HAP-1 (cell line): ENCODE data around the gene LATS2.
A peak's percentile ranks its signal among the peaks of the same experiment; 100 is the strongest.

Source experiments
- DNase-seq, 2 experiments: peaks; one replicate each; pipeline ENCODE4 v3.0.0-alpha.2; 2016 to 2020; ENCODE audit warnings: low spot score in 2 of 2
- H3K27me3 ChIP-seq: fragments of 250-450 bp; sonication (Bioruptor Pico); 2 replicates; pipeline ENCODE4 v1.5.1; 2020; ENCODE audit warnings: low read depth, mild to moderate bottlenecking, moderate library complexity
- H3K36me3 ChIP-seq: fragments of 250-450 bp; sonication (Bioruptor Pico); replicated peaks from 2 replicates; pipeline ENCODE4 v1.5.1; 2020; ENCODE audit warnings: mild to moderate bottlenecking
- H3K4me1 ChIP-seq: fragments of 250-450 bp; sonication (Bioruptor Pico); 2 replicates; pipeline ENCODE4 v1.5.1; 2020; ENCODE audit warnings: mild to moderate bottlenecking
- H3K4me3 ChIP-seq: fragments of 250-450 bp; sonication (Bioruptor Pico); 2 replicates; pipeline ENCODE4 v1.5.1; 2020; ENCODE audit warnings: mild to moderate bottlenecking, moderate library complexity
- H3K9me3 ChIP-seq: fragments of 250-450 bp; sonication (Bioruptor Pico); 2 replicates; pipeline ENCODE4 v1.5.1; 2020; ENCODE audit warnings: mild to moderate bottlenecking, moderate library complexity
- in situ Hi-C: fragments of 300-500 bp; cut with MboI; formaldehyde crosslinking; loops from 3 replicates; pipeline ENCODE4 v1.14.3; 2020; ENCODE audit warnings: low sequenced_read_pairs, inconsistent platforms, mixed read lengths

The LATS2 gene

DNA sequence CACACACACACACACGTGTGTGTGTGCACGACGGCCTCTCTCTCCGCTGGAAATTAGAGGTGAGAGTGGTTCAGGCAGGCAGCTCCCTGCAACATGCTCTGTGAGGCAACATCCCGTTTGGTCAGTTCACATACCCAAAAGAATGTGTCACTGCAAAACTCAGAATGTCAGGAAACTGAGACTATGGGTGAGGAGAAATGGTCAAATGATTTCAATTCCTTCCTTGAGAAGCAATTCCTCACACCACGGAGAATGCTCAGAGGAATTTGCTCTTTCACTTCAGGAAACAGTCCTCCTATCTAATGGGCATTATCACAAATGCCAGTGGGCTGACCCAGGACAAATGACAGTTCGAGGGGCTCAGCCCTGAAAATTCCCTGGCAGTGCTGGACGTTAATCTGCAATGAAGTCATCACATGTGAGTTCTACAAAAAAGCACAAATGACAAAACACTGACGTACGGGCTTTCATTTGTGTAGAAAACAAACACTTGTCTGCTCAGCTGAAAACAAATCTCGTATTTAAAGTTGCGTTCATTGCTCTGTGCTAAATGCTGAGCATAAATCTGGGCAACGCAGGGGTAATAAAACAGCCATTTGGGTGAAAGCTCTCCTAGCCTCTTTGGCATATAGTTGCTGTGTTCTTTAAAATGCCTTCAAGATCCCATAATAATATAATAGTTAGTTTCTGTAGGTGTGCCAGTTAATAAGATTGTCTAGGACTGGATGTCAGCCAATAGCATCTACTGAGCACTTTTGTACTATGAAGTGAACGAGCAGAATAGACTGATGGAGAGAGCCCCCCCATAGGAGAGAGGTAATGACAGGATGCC, 18.6 kb upstream of the LATS2 start:
- in situ Hi-C loops, result no loop called here
- no peak for DNase-seq
- Histone ChIP-seq H3K4me1 (peaks cover 13% of the 10 kb centered on the region), H3K4me3 (no peak overlapping the region), H3K9me3 (no peaks in the 10 kb centered on the region), H3K27me3 (no peaks in the 10 kb centered on the region), H3K36me3 (no peaks in the 10 kb centered on the region)

DNA sequence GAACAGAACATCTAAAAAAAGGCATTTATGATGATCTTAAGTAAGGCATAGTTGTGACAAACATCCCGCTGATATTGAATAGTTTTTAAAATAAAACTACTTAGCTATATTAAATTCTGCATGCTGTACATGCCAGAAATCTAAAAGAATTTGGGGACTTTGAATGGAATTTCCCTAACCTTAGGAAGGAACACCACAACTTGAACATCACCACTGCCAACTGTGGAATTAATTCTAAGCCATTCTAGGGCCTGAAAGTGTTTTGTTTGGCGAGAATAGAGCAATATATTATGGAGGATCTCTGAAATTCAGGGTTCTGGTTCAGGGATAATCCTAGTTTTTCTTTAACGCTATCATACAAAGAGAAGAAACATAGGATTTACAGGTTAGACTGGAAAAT, 17.8 kb upstream of the LATS2 start:
- no peak for DNase-seq
- Histone ChIP-seq H3K36me3 (no peaks in the 10 kb centered on the region), H3K4me3 (no peak overlapping the region), H3K27me3 (no peaks in the 10 kb centered on the region), H3K4me1 (peaks cover 14% of the 10 kb centered on the region), H3K9me3 (no peaks in the 10 kb centered on the region)
- in situ Hi-C loops, result no loop called here

DNA sequence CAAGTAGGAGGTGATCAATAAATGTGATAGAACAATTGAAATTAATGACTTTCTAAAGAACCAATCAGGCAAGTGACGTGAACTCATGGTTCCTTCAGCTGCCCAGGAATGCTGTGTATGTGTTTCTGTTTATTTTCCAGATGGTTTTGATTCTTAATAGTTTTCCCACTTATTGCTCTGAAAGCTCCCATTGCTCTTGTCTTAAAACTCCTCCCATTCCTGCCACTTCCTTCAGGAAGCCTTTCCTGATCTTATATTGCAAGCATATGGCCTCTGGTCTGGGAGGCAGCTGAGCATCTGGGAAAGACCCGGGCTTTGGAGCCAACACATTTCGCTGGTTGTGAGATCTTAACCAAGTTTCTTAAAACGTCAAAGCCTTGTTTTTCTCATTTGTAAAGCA, 17.1 kb upstream of the LATS2 start:
- in situ Hi-C loops, result no loop called here
- Histone ChIP-seq H3K4me3 (no peak overlapping the region), H3K4me1 (peaks cover 14% of the 10 kb centered on the region), H3K27me3 (no peaks in the 10 kb centered on the region), H3K36me3 (no peaks in the 10 kb centered on the region), H3K9me3 (no peaks in the 10 kb centered on the region)
- DNase-seq, result no peak

DNA sequence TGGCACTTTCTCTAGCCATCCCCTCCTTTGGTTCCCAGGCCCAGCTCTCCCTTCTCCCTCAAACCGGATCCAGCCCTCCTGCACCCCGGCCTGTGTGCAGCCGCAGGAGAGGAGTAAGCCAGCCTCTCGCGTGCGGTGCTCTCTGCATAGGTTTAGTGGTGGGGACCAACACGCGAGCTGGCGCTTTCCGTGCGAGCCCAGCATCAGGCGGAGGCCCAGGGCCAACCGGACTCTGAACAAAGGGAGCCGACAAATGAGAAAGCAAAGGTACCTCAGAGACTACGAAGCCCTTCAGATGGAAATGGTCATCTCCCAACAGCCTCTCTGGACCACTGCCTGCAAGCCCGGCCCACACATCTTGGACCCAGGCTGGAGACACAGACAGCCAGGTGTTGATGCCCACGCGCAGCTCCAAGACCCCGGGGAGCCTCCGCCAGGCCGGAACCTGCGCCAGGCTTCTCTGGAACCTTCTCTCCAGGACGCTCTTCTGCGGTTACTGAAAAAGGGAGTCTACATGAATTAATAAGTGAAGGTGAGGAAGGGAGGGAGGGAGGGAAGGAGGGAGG, 16.5 kb upstream of the LATS2 start:
- no peak for DNase-seq
- Histone ChIP-seq H3K4me3 (no peak overlapping the region), H3K9me3 (no peaks in the 10 kb centered on the region), H3K4me1 (peaks cover 14% of the 10 kb centered on the region), H3K36me3 (no peaks in the 10 kb centered on the region), H3K27me3 (no peaks in the 10 kb centered on the region)
- in situ Hi-C loops, result no loop called here

DNA sequence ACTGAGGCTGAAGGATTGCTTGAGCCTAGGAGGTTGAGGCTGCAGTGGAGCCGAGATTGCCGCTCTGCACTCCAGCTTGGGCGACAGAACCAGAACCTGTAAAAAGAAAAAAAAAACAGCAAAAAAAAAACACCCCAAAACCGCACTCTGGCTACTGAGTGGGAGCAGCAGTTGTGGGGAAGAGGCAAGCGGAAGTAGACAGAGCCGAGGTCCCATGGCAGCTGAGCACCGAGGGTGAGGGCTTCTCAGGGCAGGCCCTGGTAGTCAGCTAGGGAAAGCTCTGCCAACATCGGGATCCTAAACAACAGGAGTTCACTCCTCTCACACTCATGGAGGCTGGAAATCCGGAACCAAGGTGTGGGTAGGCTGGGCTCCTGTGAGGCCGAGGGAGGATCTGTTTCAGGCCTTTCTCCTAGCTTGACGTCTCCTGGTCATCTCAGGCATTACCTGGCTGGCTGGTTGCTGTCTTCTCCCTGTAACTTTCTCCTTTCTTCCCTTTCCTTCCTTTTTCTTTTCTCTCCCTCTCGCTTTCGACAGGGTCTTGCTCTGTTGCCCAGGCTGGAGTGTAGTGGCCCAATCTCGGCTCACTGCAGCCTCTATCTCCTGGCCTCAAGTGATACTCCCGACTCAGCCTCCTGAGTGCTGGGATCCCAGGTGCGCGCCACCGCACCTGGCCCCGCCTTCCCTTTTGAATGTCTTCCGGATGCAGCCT, 15.8 kb upstream of the LATS2 start:
- Histone ChIP-seq H3K4me3 (no peak overlapping the region), H3K36me3 (no peaks in the 10 kb centered on the region), H3K9me3 (no peaks in the 10 kb centered on the region), H3K4me1 (peaks cover 14% of the 10 kb centered on the region), H3K27me3 (no peaks in the 10 kb centered on the region)
- DNase-seq, result no peak
- in situ Hi-C loops, result no loop called here

DNA sequence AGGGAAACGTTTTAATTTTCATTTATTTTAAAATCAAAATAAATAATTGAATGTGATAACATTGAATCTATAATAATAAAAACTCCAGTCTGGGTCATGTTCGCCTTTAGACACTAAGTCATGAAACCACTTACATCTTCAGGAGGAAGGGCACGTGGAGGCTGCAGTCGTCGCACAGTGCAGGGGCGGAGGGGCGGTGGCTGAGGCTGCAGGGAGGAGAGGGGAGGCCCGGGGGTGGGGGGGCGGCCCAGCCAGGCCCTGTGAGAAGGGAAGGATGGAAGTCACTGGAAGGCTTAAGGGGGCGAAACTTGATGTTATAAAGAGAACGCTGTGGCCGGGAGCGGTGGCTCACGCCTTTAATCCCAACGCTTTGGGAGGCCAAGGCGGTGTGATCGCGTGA, 14.9 kb upstream of the LATS2 start:
- no peak overlapping the region for H3K4me3 ChIP-seq

DNA sequence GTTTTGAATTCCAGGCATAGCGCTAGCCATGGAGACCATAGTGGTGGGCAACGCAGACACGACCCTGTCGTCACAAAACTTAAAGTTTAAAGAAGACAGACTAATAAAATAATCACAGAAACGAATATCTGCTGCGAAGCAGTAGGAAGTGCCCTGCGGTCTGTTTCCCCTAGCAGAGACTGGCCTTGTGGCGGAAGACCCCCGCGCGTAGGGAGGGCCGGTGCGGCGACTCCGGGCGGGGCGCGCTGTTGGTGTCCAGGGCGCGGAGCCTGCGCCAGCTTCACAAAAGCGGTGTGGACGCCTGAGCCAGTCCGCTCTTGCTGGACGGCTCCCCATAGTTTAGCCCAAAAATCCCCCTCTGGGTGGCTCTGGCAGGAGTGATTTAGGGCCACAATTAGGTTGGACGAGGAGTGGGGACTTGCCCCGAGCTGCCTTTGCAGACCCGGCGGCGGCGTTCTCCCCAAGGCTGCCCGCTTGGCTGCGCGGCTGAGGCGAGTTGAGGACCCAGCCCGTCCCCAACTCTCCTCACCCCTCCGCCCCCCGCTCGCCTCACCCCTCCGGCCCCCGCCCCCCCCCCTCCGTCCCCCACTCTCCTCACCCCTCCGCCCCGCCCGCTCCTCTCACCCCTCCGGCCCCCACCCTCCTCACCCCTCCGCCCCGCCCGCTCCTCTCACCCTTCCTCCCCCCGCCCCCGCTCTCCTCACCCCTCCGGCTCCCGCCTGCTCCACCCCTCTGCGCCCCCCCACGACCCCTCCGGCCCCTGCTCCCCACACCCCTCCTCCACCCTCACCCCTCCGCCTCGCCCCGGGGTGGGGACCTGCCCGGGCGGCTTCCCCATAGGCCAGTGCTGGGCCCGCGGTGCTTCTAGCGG, 14.2 kb upstream of the LATS2 start:
- in situ Hi-C loops, result no loop called here

More for the DNA sequence above, 14.9 kb upstream of the LATS2 start:
- H3K9me3 ChIP-seq, result no peaks in the 10 kb centered on the region
- no peaks in the 10 kb centered on the region for H3K36me3 ChIP-seq
- in situ Hi-C loops, result no loop called here
- no peaks in the 10 kb centered on the region for H3K27me3 ChIP-seq
- DNase-seq, result peak in 1 of 2 experiments; percentile 24
- peaks cover 14% of the 10 kb centered on the region for H3K4me1 ChIP-seq

DNA sequence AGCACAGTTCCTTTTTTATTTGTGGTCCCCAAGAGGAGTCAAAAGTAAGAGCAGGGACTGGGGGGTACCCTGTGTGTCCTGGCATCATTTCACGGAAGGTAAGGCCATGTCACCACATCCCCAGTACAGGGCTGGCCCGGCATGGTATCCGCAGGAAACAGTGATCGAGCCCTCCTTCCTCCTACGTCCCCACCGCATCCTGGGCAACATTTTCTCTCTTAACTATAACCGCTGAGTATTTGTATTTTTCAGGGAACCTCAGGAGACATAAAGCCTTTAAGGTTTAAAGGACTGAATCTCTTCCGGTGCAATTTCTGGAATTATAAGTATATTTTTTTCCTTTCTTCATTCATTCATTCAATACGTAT, 13.6 kb upstream of the LATS2 start:
- no peaks in the 10 kb centered on the region for H3K36me3 ChIP-seq
- H3K9me3 ChIP-seq, result no peaks in the 10 kb centered on the region
- H3K4me1 ChIP-seq, result peaks cover 6% of the 10 kb centered on the region
- H3K27me3 ChIP-seq, result no peaks in the 10 kb centered on the region
- in situ Hi-C loops, result no loop called here
- no peak for DNase-seq
- peak overlapping the region; percentile 35 for H3K4me3 ChIP-seq

More for the DNA sequence above, 14.2 kb upstream of the LATS2 start:
- Histone ChIP-seq H3K36me3 (no peaks in the 10 kb centered on the region), H3K4me3 (peak overlapping the region; percentile 35), H3K4me1 (peaks cover 10% of the 10 kb centered on the region), H3K9me3 (no peaks in the 10 kb centered on the region), H3K27me3 (no peaks in the 10 kb centered on the region)
- DNase-seq, result peak; percentile 32 to 75

DNA sequence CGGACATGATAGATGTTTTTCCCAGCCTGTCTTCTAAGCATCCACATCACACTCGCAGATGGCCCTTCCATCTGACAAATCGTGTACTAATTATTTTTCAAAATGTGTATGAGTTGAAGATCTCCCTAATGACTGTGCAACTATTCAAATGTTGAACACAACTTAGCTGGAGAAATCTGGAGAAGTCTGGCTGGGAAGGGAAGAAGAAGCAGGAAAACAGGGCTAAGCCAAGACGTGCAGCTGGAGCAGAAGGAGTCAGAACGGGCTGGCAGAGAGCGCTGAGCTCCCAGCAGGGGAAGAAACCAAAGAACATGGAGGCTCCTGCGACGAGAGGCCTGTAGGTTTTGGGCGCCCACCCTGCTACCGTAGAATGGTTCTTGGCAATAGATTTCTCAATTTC, 13.2 kb upstream of the LATS2 start:
- no peaks in the 10 kb centered on the region for H3K9me3 ChIP-seq
- DNase-seq, result no peak
- no peak overlapping the region for H3K4me3 ChIP-seq

DNA sequence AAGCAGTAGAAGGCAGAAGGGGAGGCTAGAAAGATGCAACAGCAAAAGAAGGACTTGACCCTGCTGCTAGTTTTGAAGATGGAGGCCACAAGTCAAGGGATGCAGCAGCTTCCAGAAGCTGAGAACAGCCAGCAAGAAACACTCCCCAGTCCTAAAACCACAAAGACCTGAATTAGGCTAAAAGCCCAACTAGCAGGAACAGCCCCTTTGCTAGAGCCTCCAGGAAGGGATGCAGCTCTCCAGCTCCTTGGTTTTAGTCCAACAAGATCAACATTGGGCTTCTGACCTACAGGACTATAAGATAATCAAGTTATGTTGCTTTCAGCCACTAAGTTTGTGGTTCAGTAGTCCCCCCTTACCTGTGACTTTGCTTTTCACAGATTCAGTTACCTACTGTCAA, 10.5 kb upstream of the LATS2 start:
- in situ Hi-C loops, result no loop called here
- H3K4me1 ChIP-seq, result peaks cover 5% of the 10 kb centered on the region

More for the DNA sequence above, 13.2 kb upstream of the LATS2 start:
- no peaks in the 10 kb centered on the region for H3K36me3 ChIP-seq
- in situ Hi-C loops, result no loop called here
- no peaks in the 10 kb centered on the region for H3K27me3 ChIP-seq
- peaks cover 5% of the 10 kb centered on the region for H3K4me1 ChIP-seq

DNA sequence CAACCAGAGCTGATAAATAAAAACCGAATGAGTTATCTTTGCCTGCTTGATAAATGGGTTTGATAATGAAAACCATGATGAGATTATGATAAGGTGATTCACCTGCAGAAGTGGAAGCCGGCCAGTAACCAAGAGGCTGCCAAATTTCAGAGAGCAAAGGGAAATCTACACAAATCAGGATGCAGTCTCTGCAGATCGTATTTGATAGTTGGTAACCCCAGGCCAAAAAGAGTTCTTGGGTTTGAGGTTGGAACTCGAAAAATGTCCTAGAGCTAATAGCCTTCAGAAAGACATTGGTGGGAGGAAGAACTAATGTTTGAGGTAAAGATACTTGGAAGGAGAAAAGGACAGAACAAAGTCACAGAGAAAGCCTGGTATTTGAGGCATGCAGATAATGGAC, 9.6 kb upstream of the LATS2 start:
- H3K4me3 ChIP-seq, result no peak overlapping the region
- no peaks in the 10 kb centered on the region for H3K9me3 ChIP-seq
- no peaks in the 10 kb centered on the region for H3K27me3 ChIP-seq
- no peak for DNase-seq
- in situ Hi-C loops, result no loop called here
- peaks cover 5% of the 10 kb centered on the region for H3K4me1 ChIP-seq
- no peaks in the 10 kb centered on the region for H3K36me3 ChIP-seq

More for the DNA sequence above, 10.5 kb upstream of the LATS2 start:
- DNase-seq, result no peak
- Histone ChIP-seq H3K4me3 (no peak overlapping the region), H3K36me3 (no peaks in the 10 kb centered on the region), H3K27me3 (no peaks in the 10 kb centered on the region), H3K9me3 (no peaks in the 10 kb centered on the region)

DNA sequence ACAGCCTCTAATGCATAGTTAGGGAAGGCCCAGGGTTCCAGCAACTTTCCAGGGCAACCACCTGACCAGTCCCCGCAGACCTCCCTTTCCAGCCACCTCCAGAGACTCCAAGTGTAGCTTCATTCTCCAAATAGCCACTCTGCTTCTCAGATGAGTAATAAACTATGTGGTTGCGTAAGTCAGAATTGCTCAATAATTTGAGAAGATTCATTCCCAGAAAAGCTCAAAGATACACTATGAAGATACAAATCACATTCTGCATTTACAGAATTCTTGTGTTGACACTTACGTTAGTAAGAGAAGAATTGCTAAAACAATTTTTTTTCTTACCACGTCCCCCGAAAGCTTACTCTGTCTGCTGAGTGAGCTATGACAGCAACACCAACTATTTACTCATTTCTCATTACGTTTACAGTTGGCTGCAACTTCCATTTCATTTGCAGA, 8.2 kb upstream of the LATS2 start:
- no peak for DNase-seq
- no peaks in the 10 kb centered on the region for H3K4me1 ChIP-seq
- in situ Hi-C loops, result no loop called here

DNA sequence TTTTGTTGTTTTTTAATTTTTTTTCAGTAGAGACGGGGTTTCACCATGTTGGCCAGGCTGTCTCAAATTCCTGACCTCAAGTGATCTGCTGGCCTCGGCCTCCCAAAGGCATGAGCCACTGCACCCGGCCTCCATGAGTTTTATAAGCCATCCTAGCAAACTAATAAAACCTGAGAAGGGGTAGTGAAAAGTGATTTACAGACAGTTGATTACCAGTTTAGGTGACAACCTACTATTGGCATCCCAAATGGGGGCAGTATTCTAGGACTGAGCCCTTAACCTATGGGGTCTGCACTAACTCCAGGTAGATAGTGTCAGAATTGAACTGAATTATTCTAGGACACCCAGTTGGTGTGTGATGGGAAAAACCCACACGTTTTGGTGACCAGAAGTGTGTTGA, 6.5 kb upstream of the LATS2 start:
- Histone ChIP-seq H3K4me3 (no peak overlapping the region), H3K27me3 (no peaks in the 10 kb centered on the region), H3K36me3 (no peaks in the 10 kb centered on the region), H3K9me3 (no peaks in the 10 kb centered on the region), H3K4me1 (no peaks in the 10 kb centered on the region)
- in situ Hi-C loops, result no loop called here
- DNase-seq, result no peak

More for the DNA sequence above, 8.2 kb upstream of the LATS2 start:
- H3K27me3 ChIP-seq, result no peaks in the 10 kb centered on the region
- no peaks in the 10 kb centered on the region for H3K9me3 ChIP-seq
- no peaks in the 10 kb centered on the region for H3K36me3 ChIP-seq
- H3K4me3 ChIP-seq, result no peak overlapping the region
